HT1080 (cell line): Measurements from ENCODE around the gene RPA3. TPM values are rescaled to one million over a fixed set of nuclear protein-coding genes. Genes with fewer than 3 reads are reported as not detected.

Source experiments
- DNase-seq: peaks from one replicate; pipeline ENCODE4 v3.0.0-alpha.2; 2015; ENCODE audit warnings: low read depth
- polyA plus RNA-seq, 2 experiments: library from polyadenylated mRNA; depleted of rRNA; stranded (reverse); fragments of >200 nt; gene quantifications; 2 replicates each; pipeline ENCODE4 v1.2.3, GENCODE V29; 2015
- total RNA-seq: library from RNA; depleted of rRNA; stranded (reverse); fragments of >200 nt; shearing (Covaris generic); gene quantifications from 2 replicates; pipeline ENCODE4 v1.2.3, GENCODE V29; 2014; rRNA removed

RPA3 gene
- total RNA-seq = 45.0 and 56.6 TPM in 2 replicates
- polyA plus RNA-seq (2015; cell fraction: cytosol; rRNA removed) = 38.9 and 51.2 TPM in 2 replicates
- polyA plus RNA-seq (2015; cell fraction: nucleus; rRNA removed) = 22.2 and 31.0 TPM in 2 replicates

DNA sequence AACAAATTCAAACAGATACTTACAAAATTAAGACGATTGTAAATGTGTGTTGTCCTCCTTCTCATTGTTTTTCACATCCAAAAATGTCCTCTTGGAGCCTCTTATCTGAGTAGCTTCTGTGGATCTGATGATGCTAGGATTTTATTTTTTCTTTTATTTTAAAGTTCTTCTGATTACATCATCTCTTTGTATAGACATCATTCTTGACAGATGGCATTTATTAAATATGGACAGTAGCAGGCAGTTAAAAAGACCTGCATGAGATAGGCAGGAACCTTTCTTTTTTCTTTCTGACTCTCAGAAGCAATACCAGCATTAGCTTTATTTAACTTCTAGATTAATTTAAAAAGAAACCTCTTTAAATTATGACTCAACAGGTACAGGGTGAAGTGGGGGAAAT is at the start of gene RPA3:
Gene RPA3 (minus strand): TSS at position 116 of the 400 bp plus-strand sequence. CDS start 78,189 bp downstream, outside the sequence.
- no peak for DNase-seq

DNA sequence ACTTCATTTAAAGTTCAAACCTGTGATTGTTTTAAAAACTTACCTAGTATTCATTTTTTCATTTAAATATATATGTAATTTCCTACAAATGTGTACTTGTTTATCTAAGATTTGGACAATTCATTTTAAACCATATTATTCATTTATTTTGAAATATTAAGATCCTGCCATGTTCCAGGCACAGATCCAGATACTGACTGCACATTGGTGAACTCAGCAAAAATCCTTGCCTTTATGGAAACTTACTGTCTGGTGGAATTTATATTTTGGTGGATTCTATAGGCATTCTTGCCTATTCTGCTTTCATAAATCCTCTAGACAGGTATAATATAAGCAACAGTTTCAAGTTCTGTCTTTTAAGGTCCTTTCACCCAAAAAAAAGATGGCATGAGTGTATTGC is 48.3 kb upstream of the RPA3 start:
- no peak for DNase-seq

DNA sequence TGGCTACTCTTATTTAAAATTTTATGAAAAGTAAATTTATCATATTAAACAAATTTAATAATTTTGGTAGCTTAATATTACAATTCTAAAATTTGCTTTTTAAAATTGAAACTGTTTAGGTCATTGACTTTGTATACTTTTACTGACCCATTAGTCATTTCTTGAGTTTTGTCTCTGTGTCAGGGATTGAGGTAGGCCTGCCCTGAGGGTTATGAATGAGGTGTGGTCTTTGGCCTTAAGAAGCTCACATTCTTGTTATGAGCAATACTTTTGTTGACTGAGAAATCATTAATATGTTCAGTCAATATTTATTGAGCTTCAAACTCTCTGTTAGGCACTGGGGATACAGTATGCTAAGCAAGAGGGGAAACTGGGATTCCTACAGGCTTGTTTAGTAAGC is 47.0 kb upstream of the RPA3 start:
- no peak for DNase-seq

DNA sequence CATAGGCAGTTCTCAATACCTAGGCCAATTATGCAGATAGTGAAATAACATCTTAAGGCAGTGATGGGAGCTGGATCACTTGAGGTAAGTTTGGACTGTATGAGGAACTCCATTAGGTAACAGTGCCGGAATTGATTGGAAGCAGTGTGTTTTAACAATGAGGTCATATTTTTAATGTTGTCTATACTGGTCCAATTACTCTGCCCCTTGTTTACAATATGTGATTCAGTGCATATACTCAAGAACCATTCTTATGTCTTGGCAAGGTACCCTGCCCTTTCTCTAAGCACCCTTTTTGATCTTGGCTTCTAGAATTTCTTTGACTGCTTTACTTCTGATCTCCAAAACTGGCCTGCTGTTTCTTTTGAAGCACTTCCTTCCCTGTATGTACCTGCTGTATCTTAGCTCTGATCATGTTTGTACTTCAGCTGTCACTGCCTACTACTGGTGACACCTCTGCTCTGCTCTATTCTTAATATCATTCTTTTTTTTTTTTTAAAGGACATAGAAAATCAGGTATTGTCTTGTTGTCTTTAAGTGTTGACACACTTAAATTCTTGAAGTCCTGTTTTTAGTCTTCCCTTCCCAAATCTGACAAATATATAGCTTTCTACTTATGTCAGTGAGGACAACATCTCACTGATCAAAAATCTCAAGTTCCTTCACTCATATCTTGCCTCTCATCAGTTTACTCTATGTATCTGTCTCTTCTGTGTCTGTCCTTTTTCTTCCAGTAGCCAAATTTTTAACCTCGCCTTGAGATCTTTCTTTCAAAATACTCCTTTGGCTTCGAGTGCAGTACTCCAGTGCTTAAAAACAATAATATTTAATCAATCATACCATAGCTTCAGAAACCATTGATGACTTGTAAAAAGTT is 46.4 kb upstream of the RPA3 start:
- DNase-seq = no peak

DNA sequence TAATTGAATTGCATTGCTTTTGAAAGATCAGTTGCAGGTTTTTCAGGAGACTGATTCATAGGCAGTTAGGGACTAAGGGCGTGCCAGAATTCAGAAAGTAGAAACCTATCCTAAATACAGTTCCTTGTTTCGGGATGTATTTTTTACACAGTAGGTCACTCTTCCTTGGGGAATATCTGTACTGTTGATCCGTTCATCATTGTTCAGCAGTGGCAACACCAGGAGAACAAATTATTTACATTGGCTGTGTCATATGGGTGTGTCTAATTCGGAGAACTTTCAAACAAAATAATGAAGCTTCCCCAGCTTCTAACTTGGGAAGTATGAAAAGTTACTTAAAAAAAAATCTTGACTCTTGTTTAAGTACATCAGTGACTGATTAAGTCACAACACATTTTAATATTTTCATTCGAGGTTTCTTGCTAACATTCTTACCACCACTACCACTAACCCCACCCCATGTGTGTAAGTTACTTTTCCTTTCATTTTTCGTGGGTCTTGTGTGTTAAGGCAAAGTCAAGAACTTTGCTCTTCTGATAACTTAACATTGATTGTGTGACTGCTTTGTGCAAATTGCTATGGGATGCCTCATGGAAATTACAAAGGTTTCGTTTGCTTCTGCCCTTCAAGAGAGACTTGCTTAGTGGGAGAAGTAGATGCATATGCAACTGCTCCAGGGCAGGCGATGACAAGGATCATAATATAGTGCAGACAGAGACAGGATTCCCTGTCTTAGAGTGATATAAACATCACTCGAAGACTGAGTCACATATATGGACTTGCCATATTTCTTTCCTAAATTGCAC is 43.8 kb upstream of the RPA3 start:
- peak; percentile 60 for DNase-seq

DNA sequence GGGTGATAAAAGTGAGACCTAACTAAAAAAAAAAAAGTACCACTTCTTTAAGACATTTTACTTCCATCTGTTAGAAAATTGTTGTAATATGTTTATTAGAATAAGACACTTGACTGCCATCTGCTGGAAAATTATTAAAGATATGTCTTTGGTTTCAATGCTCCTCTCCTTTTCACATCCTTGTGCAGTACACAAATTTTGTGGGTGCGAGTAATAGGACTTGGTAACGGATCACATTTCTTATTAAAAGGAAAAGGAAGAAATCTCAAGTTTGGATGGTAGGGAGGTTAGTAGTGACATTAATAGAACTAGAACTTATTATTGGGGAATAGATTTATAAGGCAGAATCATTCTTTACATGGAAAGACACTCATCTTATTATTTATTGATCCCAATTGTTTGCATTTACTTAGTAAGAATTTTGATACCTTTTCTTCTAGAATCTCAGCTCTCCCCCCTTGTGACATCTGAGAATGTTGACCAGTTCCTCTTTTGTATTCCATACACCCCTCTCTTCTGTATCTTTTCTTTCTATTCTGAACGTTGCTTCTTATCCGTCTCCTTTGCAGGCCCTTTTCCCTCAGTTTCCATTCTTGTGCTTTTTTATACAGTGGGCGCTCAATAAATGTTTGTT is 43.0 kb upstream of the RPA3 start:
- DNase-seq = peak; percentile 62

DNA sequence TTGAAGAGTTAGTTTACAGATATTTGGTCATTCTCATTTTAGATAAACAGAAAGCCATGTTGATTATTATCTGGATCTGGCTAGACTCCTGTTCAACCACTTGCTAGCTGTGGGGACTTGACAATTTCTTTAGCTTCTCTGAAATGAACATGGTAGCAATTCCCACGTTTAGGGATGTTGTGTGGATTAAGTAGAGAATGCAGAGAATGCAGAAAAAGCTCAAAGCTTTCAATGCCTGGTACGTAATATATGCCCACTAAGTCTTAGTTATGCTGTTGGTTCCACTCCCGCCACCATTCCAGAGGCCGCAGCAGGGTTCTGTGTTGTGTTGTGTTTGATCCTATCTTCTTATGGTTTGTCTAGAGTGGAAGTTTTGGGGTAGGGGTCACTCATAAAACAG is 39.2 kb upstream of the RPA3 start:
- no peak for DNase-seq

DNA sequence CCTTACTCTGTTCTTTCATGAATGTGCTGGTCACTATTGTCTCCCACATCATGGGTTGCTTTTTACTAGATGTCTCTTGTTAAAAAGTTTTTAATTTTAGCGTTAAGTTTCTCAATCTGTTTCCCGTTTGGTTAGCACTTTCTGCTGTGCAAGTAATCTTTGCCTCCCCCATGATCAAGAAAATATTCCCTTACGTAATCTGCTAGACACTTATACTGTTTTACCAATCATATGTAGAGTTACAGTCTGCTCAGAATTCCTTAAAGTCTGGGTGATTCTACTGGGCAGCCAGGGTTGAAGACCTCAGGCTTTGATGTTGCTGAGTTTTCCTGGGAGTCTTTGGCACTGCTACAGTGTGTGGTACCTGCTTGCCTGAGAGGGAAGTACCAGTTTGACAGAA is 38.2 kb upstream of the RPA3 start:
- no peak for DNase-seq

DNA sequence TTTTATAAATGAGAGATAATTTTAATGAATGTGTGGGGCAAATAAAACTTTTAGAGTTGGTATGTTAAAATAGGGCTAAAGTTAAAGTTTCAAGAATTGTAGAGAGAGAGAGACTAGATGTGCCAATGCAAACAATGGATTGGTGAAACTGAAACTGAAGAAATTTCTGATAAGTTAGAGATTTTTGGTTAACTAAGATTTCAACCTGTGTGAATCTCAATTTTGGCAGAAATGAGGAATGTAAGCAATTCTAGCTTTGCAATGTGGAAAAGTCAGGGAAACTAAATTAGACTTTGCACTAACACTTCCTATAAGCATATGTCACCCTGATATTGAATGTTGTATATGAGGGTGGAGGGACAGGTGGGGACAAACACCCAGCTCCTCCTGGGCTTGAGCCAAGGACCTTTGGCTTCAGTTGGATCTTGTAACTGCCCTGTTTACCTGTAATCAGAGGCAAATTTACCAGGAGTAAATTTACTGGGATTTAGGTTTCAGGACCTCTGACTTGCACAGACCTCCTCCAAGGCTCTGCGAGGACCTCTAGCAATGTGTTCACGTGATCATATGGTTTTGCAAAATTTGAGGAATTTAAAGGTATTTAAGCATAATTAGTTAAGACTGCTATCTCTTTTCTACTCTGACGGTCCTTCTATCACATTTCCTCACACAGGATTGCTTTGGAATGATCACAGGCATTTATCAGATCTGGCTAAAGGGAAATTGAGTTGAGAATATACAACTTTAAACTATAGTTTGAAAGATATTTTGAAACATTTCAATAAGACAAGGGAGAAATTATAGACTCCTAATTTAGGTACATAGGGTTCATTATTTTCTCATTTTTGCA is 33.1 kb upstream of the RPA3 start:
- DNase-seq = no peak

DNA sequence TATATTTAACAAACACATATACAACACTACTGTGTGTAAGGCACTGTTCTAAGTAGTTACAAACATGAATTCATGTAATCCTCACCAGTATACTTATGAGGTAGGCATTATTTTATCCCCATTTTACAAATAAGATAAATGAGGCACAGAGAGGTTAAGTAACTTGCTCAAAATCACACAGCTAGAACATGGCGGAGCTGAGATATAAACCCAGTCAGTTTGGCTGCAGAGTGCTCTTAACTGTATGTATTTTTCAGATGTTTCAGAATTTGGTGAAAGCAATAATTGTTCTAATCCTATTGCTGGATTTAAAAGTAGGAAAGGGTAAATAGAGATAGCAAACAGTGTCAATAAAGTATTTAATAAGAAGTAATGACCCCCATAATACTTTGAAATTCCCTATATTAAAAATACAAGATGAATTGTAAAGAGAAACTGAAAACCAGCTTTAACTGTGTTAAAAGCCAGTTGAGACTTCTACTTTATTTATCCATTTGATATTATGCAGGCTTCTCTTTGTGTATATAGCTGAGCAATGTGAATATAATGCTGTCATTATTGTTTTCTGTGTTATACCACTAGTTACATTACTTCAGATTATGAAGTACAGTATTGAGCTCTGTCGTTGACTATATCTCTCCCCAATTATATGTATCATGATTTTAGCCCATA is 32.3 kb upstream of the RPA3 start:
- no peak for DNase-seq

DNA sequence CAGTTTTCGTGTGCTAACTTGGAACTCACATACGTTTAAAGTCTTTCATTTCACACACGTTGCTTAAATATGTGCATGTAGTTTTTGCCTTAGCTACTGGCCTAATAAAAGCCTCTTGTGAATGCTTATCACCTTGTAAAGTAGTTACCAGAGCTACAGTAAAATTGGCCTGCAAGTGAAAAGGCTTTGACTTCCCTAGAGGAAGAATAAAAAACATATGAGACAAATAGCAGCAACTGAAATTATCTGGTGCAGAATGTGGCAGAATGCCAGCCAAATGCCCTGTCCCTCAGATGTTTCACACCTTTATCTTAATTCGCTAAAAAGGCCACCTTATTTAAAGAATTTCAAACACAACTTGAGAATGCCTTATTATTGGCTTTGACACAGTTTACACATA is 28.1 kb upstream of the RPA3 start:
- DNase-seq = no peak

DNA sequence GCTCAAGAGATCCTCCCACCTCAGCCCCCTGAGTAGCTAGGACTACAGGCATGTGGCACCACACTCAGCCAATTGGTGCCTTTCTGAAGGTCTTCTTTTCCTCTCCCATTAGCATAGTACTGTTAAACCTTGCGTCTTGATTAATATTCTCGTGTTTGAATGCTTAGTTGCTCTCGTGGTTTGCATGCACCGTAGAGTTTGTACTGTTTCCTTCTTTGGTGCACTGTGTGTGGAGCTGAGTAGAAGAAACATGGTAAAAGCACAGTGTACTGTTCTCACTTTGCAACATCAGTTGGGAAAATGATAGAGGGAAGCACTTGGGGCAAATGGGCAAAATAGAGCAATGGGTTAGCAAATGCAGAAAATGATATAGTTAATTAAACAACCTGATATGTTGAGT is 27.6 kb upstream of the RPA3 start:
- no peak for DNase-seq

DNA sequence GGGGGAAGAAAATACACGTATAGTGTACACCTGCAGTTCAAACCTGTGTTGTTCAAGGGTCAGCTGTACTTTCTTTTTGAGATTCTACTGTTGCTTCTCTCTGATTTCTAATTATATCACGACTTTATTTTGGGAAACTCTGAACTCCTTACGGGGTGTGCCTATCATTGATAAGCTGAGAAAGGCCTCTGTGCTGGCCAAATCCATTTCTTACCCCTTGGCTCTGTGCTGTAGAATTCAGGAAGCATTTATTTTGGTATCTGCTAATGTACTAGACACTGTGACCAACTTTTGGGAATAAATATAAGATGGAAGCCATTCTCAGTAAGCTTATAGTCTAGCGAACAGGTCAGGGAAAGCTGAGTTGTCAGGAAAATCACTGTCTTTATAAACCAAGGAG is 26.9 kb upstream of the RPA3 start:
- DNase-seq = no peak

DNA sequence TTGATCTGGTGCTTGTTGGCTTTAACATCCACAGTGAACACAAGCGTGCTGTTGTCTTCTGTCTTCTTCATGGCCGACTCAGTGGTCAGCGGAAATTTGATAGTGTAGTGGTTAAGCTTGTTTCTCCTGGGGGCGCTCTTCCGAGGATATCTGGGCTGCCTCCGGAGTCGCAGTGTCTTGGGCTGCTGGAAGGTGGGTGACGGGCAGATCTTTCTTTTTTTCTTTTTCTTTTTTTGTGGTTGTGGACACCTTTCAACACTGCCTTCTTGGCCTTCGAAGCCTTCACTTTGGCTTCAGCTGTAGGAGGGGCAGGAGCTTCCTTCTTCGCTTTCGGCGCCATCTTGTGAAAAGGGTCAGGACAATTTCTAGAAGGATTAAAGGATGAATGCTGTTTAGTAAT is 23.8 kb upstream of the RPA3 start:
- no peak for DNase-seq

DNA sequence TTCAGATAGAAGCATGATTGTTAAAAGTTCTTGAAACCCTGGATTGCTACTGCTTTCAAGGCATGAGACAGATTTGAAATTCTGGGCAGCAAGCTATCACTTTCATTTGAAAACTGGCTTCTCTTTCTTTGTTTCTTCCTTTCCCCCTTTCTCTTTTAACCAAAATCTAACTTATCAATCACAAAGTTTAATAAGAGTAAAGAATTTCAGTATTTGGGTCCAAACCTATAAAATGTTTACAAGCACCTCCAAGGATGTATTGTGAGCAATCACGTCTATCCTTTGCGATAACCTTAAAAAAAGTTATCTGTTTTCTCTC is 21.6 kb upstream of the RPA3 start:
- DNase-seq = no peak

DNA sequence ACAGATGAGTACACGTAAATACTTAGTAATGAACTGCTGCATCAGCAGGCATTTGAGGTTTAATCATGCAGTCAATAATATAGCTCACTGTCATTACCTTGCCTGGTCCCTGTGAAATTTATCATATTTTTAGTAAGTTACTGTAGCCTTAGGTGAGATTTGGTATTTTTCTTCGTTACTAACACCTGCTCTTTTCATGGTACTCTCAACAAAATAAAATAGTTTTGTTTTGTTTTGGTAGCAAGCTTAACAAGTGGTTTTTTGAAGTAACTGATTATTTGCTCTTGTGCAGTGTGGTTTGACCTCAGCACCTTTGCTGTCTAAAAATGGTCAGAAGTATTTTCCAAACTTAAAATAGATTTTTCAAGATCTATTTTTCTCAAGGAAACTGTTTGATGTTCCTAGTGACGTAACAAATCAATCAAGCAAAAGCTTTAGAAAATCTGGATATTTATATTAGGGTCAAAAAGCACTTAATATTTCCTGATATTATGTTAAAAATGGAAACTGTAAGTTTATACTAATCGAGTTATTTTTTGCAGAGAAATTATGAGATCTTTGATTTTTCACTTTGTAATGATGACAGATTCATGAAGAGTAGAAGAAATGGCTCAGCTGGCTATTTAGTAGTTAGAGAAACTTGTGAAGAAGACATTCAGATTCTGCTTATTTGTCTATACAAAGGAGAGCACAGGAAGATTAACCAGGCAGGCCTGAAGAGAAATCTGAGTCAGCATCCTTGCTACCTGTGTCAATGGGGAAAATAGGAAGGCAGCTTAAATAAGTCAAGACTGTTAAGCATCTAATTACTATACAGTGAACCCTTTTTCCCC is 21.0 kb upstream of the RPA3 start:
- no peak for DNase-seq

DNA sequence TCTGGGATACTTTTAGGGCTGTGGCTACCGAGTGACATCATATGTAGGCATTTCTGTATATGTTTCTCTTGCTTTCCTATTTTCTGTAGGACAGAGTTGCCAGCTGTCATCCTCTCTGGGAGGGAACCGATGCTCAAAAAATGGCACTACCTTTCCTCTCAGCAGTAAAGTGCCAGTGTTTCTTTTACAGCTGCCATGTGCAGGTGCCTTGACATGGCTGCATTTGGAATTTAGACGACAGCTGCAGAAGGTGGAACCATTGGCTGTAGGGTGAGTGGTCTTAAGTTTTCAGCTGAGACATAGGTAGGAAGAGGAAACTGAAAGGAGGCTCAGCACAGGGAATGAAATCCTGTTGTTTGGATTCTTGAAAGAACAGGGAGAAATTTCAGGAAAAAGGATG is 20.2 kb upstream of the RPA3 start:
- DNase-seq = no peak

DNA sequence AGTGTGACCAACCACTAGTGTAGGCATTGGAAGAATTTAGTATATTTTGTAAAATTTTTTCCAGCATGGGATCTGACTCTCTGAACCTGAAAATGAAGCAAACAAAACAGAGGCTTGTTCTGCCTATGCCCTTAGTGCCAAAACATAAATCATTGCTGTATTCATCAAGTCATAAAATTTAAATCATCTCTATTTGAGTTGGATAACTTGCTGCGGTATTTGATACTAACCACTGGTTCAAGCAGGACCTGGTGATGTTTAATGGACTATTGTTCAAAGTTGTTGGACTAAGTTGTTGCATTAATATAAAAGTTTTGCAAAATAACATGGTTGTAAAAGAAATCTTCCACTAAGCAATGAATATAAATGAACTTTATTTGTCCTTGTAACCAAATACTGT is 19.8 kb upstream of the RPA3 start:
- DNase-seq = no peak

DNA sequence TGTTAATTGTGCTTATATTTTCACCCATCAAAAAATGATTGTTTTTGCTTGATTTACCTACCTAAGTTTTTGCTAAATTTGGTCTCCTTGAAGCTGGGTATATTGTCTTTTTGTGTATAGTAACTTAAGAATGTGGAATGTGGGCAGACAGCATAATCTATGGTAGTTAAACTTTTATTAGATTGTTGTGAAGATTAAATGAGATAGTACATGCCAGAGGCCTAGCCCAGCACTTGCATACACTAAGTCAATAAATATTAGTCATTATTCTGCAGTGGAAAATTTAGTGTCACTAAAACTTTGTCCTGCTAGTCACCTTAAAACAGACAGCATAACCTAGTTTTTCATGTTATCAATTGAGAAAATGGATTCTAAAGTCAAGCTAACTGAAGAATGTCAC is 19.3 kb upstream of the RPA3 start:
- DNase-seq = no peak

DNA sequence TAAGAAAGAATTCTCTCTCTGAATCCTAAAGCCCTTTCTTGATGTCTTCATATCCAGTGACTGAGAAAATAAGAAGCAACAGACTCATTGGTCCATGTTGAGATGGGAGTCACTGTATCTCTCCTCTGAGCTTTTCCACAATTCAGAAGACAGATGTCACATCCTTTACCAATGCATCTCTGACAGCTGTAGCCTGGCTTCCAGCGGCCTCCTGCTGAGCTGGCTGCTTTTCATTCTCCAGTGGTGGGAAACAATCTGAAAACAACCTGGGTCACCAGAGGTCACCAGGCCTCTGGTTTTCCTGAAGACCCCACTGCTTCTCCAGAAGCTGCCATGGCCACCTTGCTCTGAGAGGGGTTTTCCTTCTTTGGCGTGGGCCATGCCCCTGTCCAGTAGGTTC is 18.3 kb upstream of the RPA3 start:
- DNase-seq = no peak
